Gastrocnemius medialis (tissue), 4 donors: ENCODE measurements around the gene EXOG. TPM values are rescaled to one million over a fixed set of nuclear protein-coding genes. Genes with fewer than 3 reads are reported as not detected.
A peak's percentile ranks its signal among the peaks of the same experiment; 100 is the strongest.

Experiments used
- ATAC-seq, 2 donors: fragments of 150-250 bp; one replicate each; pipeline ENCODE4 v1.9.1; 2016
- DNase-seq, 2 donors: peaks; one replicate each; pipeline ENCODE4 v3.0.0-alpha.2; 2019
- H3K27ac ChIP-seq, 4 donors: fragments of 200-600 bp; sonication (generic); 1 replicate in 1 of 4; 2 replicates in 3 of 4; pipeline ENCODE4 v1.5.1; 2016 to 2018; ENCODE audit warnings: mild to moderate bottlenecking in 2 of 4, moderate library complexity in 1 of 4
- H3K27me3 ChIP-seq, 3 donors: fragments of 200-600 bp; sonication (generic) in 2 of 3; 1 replicate in 1 of 3; 2 replicates in 2 of 3; pipeline versions ENCODE4 v1.5.1 to v1.6.0; 2016 to 2019; ENCODE audit warnings: mild to moderate bottlenecking in 1 of 3, moderate library complexity in 1 of 3
- H3K36me3 ChIP-seq, 2 donors: fragments of 200-600 bp; sonication (generic) in 1 of 2; one replicate each; pipeline ENCODE4 v1.5.1; 2017 to 2018
- H3K4me1 ChIP-seq, 2 donors: fragments of 200-600 bp; sonication (generic) in 1 of 2; one replicate each; pipeline ENCODE4 v1.5.1; 2016 to 2017; ENCODE audit warnings: mild to moderate bottlenecking in 2 of 2
- H3K4me3 ChIP-seq, 4 donors: fragments of 200-600 bp; sonication (generic) in 3 of 4; 1 replicate in 1 of 4; 2 replicates in 3 of 4; pipeline ENCODE4 v1.5.1; 2016 to 2019; ENCODE audit warnings: mild to moderate bottlenecking in 2 of 4
- H3K9me3 ChIP-seq, 3 donors: fragments of 200-600 bp; sonication (generic) in 2 of 3; 1 replicate in 1 of 3; 2 replicates in 2 of 3; pipeline ENCODE4 v1.5.1; 2016 to 2019
- POLR2A ChIP-seq, 2 donors: fragments of 450-650 bp; IDR thresholded peaks; one replicate each; pipeline ENCODE4 v1.6.1; 2017; ENCODE audit warnings: antibody characterized with exemption in 2 of 2, mild to moderate bottlenecking in 2 of 2, moderate library complexity in 2 of 2
- in situ Hi-C, 4 donors: fragments of 200-750 bp; cut with MboI; loops; one replicate each; pipeline versions ENCODE4 v1.15.0 to v1.8.0; 2017; ENCODE audit warnings: low sequenced_read_pairs in 4 of 4
- intact Hi-C: fragments of 100-400 bp; cut with DNase I; formaldehyde crosslinking; loops from one replicate; pipeline ENCODE4 v1.15.1; 2023; ENCODE audit warnings: low total_unique reads
- total RNA-seq, 4 donors: library from RNA; depleted of rRNA; stranded (reverse); fragments of >200 nt; gene quantifications; one replicate each; pipeline versions ENCODE4 v1.1.0 to v1.2.3, GENCODE V29; 2016
- TF ChIP-seq, protein P1 (sequence below), 5 experiments: fragments of 450-650 bp in 3 of 5; fragments of 200-600 bp in 2 of 5; sonication (generic) in 2 of 5; IDR thresholded peaks in 4 of 5; conservative IDR thresholded peaks in 1 of 5; 1 replicate in 4 of 5; 2 replicates in 1 of 5; pipeline ENCODE4 v1.5.1; 2016 to 2019; ENCODE audit warnings: antibody characterized with exemption in 5 of 5, mild to moderate bottlenecking in 3 of 5, moderate library complexity in 3 of 5

The EXOG gene
- total RNA-seq, 4 donors from 2014 or later = 1.6 to 6.5 (median 2.2) TPM

DNA sequence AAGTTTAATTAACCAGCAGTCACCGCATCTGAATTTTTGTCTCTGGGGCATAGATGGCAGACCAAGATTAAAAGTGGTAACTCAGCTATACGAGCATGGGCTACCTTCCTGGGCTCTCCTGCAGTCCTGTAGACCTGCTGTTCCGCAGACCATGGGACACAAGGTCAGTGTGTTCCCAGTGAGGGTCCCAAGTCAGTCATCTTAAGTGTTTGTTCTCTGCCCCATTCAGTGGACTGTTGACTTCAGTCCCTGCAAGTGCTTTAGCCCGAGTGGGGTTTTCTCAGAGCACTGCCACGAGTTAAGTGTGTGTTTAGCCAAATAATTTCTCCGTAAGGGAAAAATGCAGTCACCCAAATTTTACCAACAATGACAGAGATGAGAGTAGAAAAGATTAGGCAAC is 4.9 kb upstream of the EXOG start:
- intact Hi-C loops (no loop called here), in situ Hi-C loops (loop anchor here in 3 of 4 donors (25.0 kb wide), 1 partner anchor 354 kb away; the partner anchor contains the start of genes ACAA1 (in 3 of the 3) and MYD88 (in 3 of the 3))
- TF ChIP-seq POLR2A (IDR thresholded peaks at IDR 0.05) = no peak
- TF ChIP-seq, protein P1, sequence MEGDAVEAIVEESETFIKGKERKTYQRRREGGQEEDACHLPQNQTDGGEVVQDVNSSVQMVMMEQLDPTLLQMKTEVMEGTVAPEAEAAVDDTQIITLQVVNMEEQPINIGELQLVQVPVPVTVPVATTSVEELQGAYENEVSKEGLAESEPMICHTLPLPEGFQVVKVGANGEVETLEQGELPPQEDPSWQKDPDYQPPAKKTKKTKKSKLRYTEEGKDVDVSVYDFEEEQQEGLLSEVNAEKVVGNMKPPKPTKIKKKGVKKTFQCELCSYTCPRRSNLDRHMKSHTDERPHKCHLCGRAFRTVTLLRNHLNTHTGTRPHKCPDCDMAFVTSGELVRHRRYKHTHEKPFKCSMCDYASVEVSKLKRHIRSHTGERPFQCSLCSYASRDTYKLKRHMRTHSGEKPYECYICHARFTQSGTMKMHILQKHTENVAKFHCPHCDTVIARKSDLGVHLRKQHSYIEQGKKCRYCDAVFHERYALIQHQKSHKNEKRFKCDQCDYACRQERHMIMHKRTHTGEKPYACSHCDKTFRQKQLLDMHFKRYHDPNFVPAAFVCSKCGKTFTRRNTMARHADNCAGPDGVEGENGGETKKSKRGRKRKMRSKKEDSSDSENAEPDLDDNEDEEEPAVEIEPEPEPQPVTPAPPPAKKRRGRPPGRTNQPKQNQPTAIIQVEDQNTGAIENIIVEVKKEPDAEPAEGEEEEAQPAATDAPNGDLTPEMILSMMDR (IDR thresholded peaks at IDR 0.05 in 4 of 5, conservative IDR thresholded peaks at IDR 0.05 in 1 of 5) = no peak
- Histone ChIP-seq H3K9me3 (no peaks in the 10 kb centered on the region), H3K36me3 (no peaks in the 10 kb centered on the region), H3K27ac (no peak overlapping the region), H3K27me3 (no peaks in the 10 kb centered on the region), H3K4me3 (no peak overlapping the region), H3K4me1 (peaks cover 30 to 54% of the 10 kb centered on the region in 2 donors)
- ATAC-seq (no peak), DNase-seq (no peak)

DNA sequence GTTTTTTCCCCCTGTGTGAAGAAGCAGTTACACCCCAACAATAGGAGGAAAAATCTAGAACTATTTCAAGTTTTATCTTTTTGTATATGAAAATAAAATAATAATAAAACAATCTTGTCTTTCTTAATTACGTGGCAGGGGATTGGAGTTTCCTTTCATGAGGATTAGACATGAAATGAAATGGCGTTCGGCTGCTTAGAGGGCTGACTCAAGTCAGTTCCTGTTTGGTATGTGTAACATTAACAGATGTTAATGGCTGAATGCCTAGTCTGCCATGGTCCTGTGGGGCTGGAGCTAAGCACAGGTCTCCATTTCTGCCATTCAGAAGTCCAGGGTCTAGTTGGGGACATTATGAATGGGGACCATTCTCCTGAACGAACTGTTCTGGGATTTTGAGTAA is 3.1 kb upstream of the EXOG start:
- in situ Hi-C loops = loop anchor here in 3 of 4 donors (25.0 kb wide), 1 partner anchor 356 kb away; the partner anchor contains the start of genes ACAA1 (in 3 of the 3) and MYD88 (in 3 of the 3)
- intact Hi-C loops = no loop called here

DNA sequence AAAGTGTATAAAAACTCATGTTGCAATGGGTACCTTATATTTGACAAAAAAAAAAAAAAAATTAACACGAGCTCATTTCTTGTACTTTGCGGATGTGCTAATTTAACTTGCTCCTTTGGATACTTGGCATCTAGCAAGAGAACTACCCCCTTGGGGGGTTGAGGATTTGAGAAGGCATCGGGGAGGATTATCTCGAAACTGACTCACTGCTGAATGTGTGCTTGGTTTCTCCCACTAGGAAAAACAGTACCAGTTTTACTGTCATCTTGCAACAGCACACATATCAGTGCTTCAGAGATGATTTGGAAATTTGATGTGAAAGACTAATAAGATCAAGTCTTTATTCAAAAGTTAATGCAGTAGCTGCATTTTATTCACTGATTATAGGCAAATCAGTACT is 891 bp downstream of the EXOG start:
- ATAC-seq = no peak
- H3K27ac ChIP-seq = no peak overlapping the region
- in situ Hi-C loops = loop anchor here in 3 of 4 donors (25.0 kb wide), 1 partner anchor 360 kb away; the partner anchor contains the start of genes ACAA1 (in 3 of the 3) and MYD88 (in 3 of the 3)

More for the DNA sequence above, 3.1 kb upstream of the EXOG start:
- Histone ChIP-seq H3K4me1 (peaks cover 27 to 46% of the 10 kb centered on the region in 2 donors), H3K36me3 (peaks cover 0 to 4% of the 10 kb centered on the region in 2 donors), H3K27me3 (no peaks in the 10 kb centered on the region), H3K9me3 (no peaks in the 10 kb centered on the region), H3K27ac (peak overlapping the region; percentile 24 to 49 (median 34)), H3K4me3 (no peak overlapping the region)
- TF ChIP-seq POLR2A (IDR thresholded peaks at IDR 0.05) = no peak
- TF ChIP-seq, protein P1 (IDR thresholded peaks at IDR 0.05 in 4 of 5, conservative IDR thresholded peaks at IDR 0.05 in 1 of 5) = no peak
- ATAC-seq (no peak), DNase-seq (no peak)

DNA sequence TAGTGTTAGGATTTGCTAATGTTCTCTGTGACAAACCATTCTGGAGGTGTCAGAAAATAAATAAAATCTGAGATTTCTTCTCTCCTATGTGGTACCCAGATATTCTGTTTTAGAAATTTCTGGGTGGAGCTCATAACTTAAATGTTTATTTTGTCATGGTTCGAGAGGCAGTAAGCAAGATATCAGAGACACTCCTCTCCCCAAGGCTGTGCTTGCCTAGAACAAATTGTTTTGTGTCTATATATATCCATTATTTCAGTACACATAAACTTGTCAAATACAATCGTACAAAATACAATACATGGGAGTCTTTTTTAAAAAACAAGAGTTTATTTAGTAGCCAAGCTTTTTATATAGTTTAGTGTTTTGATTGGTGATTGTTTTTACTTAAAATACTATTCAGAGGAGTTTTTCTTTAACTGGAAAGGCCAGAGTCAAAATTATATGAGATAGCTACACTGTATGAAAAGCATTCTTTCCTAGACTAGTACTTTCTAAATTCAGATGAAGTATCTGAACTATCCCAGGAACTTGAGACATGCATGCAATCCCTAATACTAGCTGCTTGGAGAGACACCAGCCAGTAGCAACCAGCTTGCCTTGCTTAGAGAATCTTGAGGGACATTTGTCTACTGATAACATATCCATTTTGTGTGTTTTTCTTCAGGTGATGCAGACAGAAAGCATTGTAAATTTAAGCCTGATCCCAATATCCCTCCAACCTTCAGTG is 4.7 kb downstream of the EXOG start:
- Histone ChIP-seq H3K27ac (peak overlapping the region in 2 of 4 donors; percentile 3 to 27), H3K27me3 (no peaks in the 10 kb centered on the region), H3K9me3 (no peaks in the 10 kb centered on the region), H3K4me1 (peaks cover 13 to 19% of the 10 kb centered on the region in 2 donors), H3K36me3 (peaks cover 0 to 49% of the 10 kb centered on the region in 2 donors), H3K4me3 (no peak overlapping the region)
- DNase-seq (no peak), ATAC-seq (no peak)
- TF ChIP-seq, protein P1 (IDR thresholded peaks at IDR 0.05 in 4 of 5, conservative IDR thresholded peaks at IDR 0.05 in 1 of 5) = no peak
- no peak for TF ChIP-seq POLR2A (IDR thresholded peaks at IDR 0.05)
- in situ Hi-C loops (loop anchor here in 2 of 4 donors (25.0 kb wide), 2 partner anchors 486 to 536 kb away; no protein-coding TSS in a partner anchor), intact Hi-C loops (no loop called here)

More for the DNA sequence above, 891 bp downstream of the EXOG start:
- intact Hi-C loops = loop anchor here (2.0 kb wide), 1 partner anchor 42 kb away; no protein-coding TSS in a partner anchor
- H3K9me3 ChIP-seq = no peaks in the 10 kb centered on the region
- peak overlapping the region; percentile 62 to 87 (median 81) for H3K4me3 ChIP-seq
- TF ChIP-seq, protein P1 (IDR thresholded peaks at IDR 0.05 in 4 of 5, conservative IDR thresholded peaks at IDR 0.05 in 1 of 5) = no peak
- TF ChIP-seq POLR2A (IDR thresholded peaks at IDR 0.05) = no peak
- H3K4me1 ChIP-seq = peaks cover 25 to 32% of the 10 kb centered on the region in 2 donors
- H3K27me3 ChIP-seq = no peaks in the 10 kb centered on the region
- H3K36me3 ChIP-seq = peaks cover 0 to 25% of the 10 kb centered on the region in 2 donors
- DNase-seq = no peak
